ENCODE data around the gene SMIM24.
A peak's percentile ranks its signal among the peaks of the same experiment; 100 is the strongest.

SMIM24 gene

DNA sequence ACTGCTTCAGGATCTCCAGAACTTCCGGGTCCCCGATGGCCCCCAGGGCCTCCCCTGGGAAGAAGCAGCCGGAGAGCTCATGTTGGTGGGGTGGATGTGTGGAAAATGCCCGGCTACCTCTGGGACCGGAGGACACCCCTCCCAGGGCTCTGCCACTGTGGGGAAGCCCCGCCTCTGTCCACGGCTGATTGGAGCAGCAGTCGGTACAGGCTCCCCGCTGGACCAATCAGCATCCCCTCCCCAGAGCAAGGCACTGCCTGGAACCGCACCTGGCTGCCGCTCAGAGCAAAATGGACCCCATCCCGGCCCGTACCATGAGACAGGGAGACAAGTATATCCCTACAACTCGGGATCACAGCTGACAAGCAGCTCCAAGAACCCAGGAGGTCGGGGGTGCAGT, 13.7 kb upstream of the SMIM24 start:
- Histone ChIP-seq H3K9me3 (ENCODE audit: control insufficient read depth, insufficient read depth, low read depth, low read length) (no peaks in the 10 kb centered on the region), H3K27ac (ENCODE audit: low read depth, low read length) (no peak overlapping the region), H3K4me3 (ENCODE audit: low read depth, low read length) (no peak overlapping the region), H3K4me1 (ENCODE audit: control insufficient read depth, insufficient read depth, low read length) (peaks cover 4% of the 10 kb centered on the region; the same call in 1 of the 2 replicates), H3K9ac (ENCODE audit: low read length) (no peak overlapping the region), H3K36me3 (ENCODE audit: control insufficient read depth, insufficient read depth, low read length) (peaks cover 44% of the 10 kb centered on the region), H3K27me3 (ENCODE audit: control insufficient read depth, insufficient read depth, low read length) (no peaks in the 10 kb centered on the region)

DNA sequence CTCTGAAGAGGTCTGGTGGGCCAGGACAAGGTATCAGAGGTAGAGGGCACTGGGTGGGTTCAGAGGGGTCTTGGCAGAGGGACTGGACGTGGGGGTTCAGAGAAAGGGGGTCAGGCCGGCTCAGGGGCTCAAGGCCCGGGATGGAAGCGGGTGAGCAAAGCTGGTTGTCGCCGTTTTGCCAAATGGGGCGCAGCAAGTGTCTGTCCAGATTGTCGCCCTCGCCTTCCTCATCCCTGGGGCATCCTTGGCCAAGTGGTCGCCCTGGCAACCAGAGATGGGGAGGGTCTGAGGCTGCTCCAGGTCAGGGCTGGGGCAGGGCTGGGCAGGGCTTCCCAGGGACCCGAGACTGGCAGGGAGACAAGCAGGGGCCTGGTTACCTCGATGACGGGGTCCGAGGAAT, 13.3 kb upstream of the SMIM24 start:
- Histone ChIP-seq H3K36me3 (ENCODE audit: control insufficient read depth, insufficient read depth, low read length) (peaks cover 44% of the 10 kb centered on the region), H3K27ac (ENCODE audit: low read depth, low read length) (no peak overlapping the region), H3K4me1 (ENCODE audit: control insufficient read depth, insufficient read depth, low read length) (peaks cover 4% of the 10 kb centered on the region; the same call in 1 of the 2 replicates), H3K9ac (ENCODE audit: low read length) (no peak overlapping the region), H3K4me3 (ENCODE audit: low read depth, low read length) (no peak overlapping the region), H3K9me3 (ENCODE audit: control insufficient read depth, insufficient read depth, low read depth, low read length) (no peaks in the 10 kb centered on the region), H3K27me3 (ENCODE audit: control insufficient read depth, insufficient read depth, low read length) (no peaks in the 10 kb centered on the region)

DNA sequence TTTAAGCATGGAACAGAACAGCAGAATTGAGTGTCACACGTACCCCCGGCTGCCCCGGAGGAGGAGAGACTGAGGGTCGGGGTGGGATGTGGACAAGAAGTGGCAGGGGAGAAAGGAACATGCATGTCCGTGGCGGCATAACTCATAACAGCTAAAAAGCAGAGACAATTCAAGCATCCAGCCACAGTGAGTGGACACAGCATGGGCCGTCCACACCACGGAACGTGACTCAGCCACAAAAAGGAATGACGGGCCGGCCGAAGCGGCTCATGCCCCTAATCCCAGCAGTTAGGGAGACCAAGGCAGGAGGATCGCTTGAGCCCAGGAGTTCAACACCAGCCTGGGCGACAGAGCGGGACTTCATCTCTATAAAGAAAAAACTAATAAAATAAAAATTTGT, 12.6 kb upstream of the SMIM24 start:
- no peak overlapping the region for H3K27ac ChIP-seq (ENCODE audit: low read depth, low read length)
- no peaks in the 10 kb centered on the region for H3K27me3 ChIP-seq (ENCODE audit: control insufficient read depth, insufficient read depth, low read length)
- H3K9ac ChIP-seq (ENCODE audit: low read length), result no peak overlapping the region
- no peaks in the 10 kb centered on the region for H3K9me3 ChIP-seq (ENCODE audit: control insufficient read depth, insufficient read depth, low read depth, low read length)
- no peak overlapping the region for H3K4me3 ChIP-seq (ENCODE audit: low read depth, low read length)
- H3K4me1 ChIP-seq (ENCODE audit: control insufficient read depth, insufficient read depth, low read length), result peaks cover 4% of the 10 kb centered on the region; the same call in 1 of the 2 replicates
- peaks cover 44% of the 10 kb centered on the region for H3K36me3 ChIP-seq (ENCODE audit: control insufficient read depth, insufficient read depth, low read length)

DNA sequence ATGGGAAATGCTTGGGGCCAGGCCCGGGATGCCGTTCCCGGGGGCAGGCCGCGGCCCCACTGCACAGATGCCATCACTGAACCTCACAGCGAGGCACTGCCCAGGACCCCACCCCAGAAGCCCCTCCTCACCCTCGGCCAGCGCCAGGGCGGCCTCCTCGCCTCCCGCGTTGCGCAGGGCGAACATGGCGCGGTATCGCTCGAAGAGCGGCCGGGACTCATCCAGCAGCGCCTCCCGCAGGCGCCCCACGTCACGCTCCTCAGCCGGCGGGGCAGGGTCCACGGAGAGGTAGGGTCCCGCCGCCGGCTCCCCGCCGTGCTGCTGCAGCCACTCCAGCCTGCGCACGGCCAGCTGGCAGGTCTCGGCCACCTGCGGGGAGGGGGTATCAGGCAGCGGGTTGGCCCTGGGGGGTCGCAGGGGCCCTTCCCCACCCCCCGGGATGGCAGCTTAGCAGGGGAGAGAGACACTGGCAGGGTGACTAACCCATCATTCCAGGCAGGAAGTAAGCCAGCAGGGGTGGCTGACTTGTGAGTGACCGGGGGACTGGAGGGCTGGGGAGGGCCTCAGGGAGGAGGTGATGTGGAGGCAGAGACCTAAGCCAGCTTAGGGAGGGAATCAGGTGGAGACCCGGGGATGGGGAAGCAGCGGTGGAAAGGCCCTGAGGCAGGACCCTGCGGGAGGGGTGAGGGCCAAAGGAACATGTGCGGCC, 12.0 kb upstream of the SMIM24 start:
- Histone ChIP-seq H3K4me1 (ENCODE audit: control insufficient read depth, insufficient read depth, low read length) (peaks cover 4% of the 10 kb centered on the region; the same call in 1 of the 2 replicates), H3K4me3 (ENCODE audit: low read depth, low read length) (no peak overlapping the region), H3K9me3 (ENCODE audit: control insufficient read depth, insufficient read depth, low read depth, low read length) (no peaks in the 10 kb centered on the region), H3K9ac (ENCODE audit: low read length) (no peak overlapping the region), H3K27ac (ENCODE audit: low read depth, low read length) (no peak overlapping the region), H3K36me3 (ENCODE audit: control insufficient read depth, insufficient read depth, low read length) (peaks cover 41% of the 10 kb centered on the region), H3K27me3 (ENCODE audit: control insufficient read depth, insufficient read depth, low read length) (no peaks in the 10 kb centered on the region)

DNA sequence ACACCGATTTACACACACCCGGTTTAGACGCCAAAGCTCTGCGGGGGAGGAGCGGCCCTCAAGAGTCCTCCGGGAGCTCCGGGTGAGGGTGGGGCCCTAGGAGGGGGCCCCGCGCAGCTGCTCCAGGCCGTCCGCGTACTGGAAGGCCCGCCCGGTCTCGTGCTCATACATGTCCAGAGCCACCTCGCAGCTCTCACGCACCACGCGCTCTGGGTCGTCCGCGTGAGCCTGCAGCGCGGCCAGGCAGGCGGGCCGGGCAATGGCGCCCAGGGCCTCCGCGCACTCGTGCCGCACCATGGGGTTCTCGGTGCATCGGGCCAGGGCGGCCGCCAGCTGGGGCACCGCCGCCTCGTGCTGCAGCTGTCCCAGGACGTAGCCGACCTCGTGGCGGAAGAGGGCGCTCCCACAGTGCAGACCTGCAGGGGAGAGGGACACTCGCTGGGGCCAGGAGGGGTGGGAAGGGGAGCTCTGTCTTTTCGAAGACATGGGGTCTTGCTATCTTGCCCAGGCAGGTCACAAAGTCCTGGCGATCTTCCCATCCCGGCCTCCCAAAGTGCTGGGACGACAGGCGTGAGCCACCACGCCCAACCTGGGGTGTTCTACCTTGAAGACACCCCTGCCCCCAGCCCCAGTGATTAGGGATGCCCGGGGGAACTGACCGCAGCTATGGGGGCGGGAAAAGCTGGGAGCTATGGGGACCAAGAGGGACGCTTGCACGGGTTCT, 11.2 kb upstream of the SMIM24 start:
- Histone ChIP-seq H3K4me1 (ENCODE audit: control insufficient read depth, insufficient read depth, low read length) (peaks cover 4% of the 10 kb centered on the region; the same call in 1 of the 2 replicates), H3K9me3 (ENCODE audit: control insufficient read depth, insufficient read depth, low read depth, low read length) (no peaks in the 10 kb centered on the region), H3K36me3 (ENCODE audit: control insufficient read depth, insufficient read depth, low read length) (peaks cover 38% of the 10 kb centered on the region), H3K9ac (ENCODE audit: low read length) (no peak overlapping the region), H3K27ac (ENCODE audit: low read depth, low read length) (no peak overlapping the region), H3K27me3 (ENCODE audit: control insufficient read depth, insufficient read depth, low read length) (no peaks in the 10 kb centered on the region), H3K4me3 (ENCODE audit: low read depth, low read length) (no peak overlapping the region)

DNA sequence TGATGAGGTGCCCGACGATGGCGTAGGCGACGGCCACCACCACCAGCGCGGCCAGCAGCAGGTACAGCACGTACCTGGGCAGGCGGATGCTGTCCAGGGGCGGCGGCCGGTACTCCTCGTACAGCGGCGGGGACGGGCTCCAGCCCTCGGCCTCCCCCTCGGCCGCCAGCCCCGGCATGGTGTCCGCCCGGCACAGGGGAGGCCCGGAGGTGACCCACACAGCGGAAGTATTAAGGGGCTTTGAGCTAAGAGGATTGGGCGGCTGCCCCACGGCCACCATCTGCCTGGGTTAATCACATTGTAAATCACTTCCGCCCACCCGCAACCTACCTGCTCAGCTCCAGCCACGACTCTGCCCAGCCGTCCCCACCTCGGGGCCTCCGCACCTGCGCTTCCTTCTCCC, 2.9 kb upstream of the SMIM24 start, which contains the start of gene SMIM44:
Gene SMIM44, minus strand, starts transcription at position 216 of the 403 bp plus-strand sequence. Its CDS starts 38 bp downstream, at position 178.
- Histone ChIP-seq H3K9ac (ENCODE audit: low read length) (no peak within 1 kb of the TSS), H3K4me3 (ENCODE audit: low read depth, low read length) (no peak within 1 kb of the TSS), H3K4me1 (ENCODE audit: control insufficient read depth, insufficient read depth, low read length) (peaks cover 19% of the 10 kb centered on the region), H3K27ac (ENCODE audit: low read depth, low read length) (no peak within 1 kb of the TSS), H3K9me3 (ENCODE audit: control insufficient read depth, insufficient read depth, low read depth, low read length) (no peaks in the 10 kb centered on the region), H3K36me3 (ENCODE audit: control insufficient read depth, insufficient read depth, low read length) (no peaks in the 10 kb centered on the region), H3K27me3 (ENCODE audit: control insufficient read depth, insufficient read depth, low read length) (peaks cover 3% of the 10 kb centered on the region; the same call in 1 of the 2 replicates)

DNA sequence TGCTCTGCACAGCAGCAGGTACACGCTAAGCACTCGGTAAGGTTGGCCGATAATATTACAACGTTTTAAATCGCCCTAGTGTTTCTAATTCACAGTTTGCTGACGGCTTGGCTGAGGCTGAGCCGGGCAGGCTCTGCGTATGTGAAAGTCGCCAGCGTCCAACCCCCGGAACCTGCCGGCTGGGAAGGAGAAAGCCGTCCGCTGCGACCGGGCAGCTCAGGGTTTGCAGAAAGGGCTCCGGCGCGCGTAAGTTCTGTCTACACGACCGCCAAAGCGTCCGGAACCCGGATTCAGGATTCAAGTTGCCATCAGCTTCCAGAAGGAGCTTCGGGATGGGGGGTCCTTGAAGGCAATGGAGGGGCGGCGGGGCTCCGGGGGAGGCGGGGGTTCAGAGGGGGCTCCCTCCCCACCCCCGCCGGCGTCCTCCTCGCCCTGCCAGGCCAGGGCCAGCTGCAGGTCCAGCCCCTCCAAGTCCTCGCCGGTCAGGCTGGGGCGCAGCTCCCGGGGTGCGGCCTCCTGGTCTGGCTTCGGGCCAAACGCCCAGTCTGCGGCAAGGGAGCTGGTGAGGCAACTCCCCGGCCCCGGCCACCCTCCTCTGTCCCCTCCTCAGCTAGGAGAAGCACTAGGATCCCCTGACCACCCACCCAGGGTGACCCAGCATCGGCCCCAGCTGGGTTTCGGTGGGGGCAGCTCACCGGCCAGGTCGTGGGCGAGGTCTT, 2.3 kb upstream of the SMIM24 start:
- Histone ChIP-seq H3K4me1 (ENCODE audit: control insufficient read depth, insufficient read depth, low read length) (peaks cover 19% of the 10 kb centered on the region), H3K9me3 (ENCODE audit: control insufficient read depth, insufficient read depth, low read depth, low read length) (no peaks in the 10 kb centered on the region), H3K27me3 (ENCODE audit: control insufficient read depth, insufficient read depth, low read length) (peaks cover 9% of the 10 kb centered on the region; the same call in 1 of the 2 replicates), H3K4me3 (ENCODE audit: low read depth, low read length) (no peak overlapping the region), H3K27ac (ENCODE audit: low read depth, low read length) (no peak overlapping the region), H3K36me3 (ENCODE audit: control insufficient read depth, insufficient read depth, low read length) (no peaks in the 10 kb centered on the region), H3K9ac (ENCODE audit: low read length) (no peak overlapping the region)

DNA sequence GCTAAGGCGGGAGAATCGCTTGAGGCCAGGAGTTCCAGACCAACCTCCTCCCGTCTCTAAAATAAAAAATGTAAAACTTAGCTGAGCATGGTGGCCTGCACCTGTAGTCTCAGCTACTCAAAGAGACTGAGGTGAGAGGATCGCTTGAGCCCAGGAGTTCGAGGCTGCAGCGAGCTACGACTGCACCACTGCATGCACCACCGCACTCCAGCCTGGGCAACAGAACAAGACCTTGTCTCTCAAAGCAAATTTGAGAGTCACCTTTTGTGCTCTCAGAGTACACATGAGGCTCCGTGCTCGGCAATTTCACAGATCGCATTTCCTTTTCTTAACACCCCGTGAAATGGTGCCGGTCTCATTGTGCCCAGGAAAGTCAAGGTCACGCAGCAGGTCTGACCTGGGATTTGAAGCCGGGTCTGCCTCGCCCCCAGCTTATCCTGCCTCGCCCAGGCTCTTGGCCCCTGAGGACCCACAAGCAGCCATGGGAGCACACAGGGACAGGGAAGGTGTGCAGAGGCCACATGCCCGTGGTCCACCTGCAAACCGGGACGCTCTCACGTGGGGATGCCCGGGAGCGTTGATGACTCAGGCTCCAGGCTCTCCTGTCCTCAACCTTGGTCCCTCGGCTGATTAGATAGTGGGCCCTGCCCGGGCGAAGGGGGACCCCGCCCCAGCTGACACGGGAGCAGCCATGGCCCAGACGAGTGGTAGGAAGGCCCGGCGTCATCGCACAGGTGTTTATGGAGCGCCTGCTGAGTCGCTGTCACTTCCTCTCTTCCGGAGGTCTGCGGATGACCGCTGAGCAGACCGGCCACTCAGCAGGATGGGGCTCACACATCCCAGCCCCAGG, 1.1 kb upstream of the SMIM24 start:
- Histone ChIP-seq H3K9me3 (ENCODE audit: control insufficient read depth, insufficient read depth, low read depth, low read length) (no peaks in the 10 kb centered on the region), H3K9ac (ENCODE audit: low read length) (no peak overlapping the region), H3K27me3 (ENCODE audit: control insufficient read depth, insufficient read depth, low read length) (peaks cover 13% of the 10 kb centered on the region; the same call in 1 of the 2 replicates), H3K4me1 (ENCODE audit: control insufficient read depth, insufficient read depth, low read length) (peaks cover 19% of the 10 kb centered on the region), H3K4me3 (ENCODE audit: low read depth, low read length) (no peak overlapping the region), H3K36me3 (ENCODE audit: control insufficient read depth, insufficient read depth, low read length) (no peaks in the 10 kb centered on the region), H3K27ac (ENCODE audit: low read depth, low read length) (no peak overlapping the region)

DNA sequence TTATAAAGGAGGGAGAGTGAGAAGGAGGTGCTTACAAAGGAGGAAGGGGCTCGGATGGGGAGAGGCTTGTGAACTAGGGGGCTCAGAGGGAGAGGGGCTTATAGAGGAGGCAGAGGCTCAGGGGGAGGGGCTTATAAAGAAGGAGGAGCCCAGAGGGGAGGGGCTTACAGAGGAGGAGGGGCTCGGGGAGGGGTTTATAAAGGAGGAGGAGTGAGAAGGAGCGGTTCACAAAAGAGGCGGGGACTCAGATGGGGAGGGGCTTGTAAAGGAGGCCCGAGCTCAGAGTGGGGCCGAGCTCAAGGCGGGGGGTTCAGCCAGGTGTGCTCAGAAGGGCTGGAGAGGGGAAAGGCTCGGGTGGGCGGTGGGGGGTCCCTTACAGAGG, 500 bp downstream of the SMIM24 start:
- H3K27me3 ChIP-seq (ENCODE audit: control insufficient read depth, insufficient read depth, low read length), result peaks cover 23% of the 10 kb centered on the region
- H3K4me3 ChIP-seq (ENCODE audit: low read depth, low read length), result peak overlapping the region; percentile 48
- no peak overlapping the region for H3K27ac ChIP-seq (ENCODE audit: low read depth, low read length)
- peaks cover 19% of the 10 kb centered on the region for H3K4me1 ChIP-seq (ENCODE audit: control insufficient read depth, insufficient read depth, low read length)
- H3K9ac ChIP-seq (ENCODE audit: low read length), result no peak overlapping the region
- H3K36me3 ChIP-seq (ENCODE audit: control insufficient read depth, insufficient read depth, low read length), result no peaks in the 10 kb centered on the region
- no peaks in the 10 kb centered on the region for H3K9me3 ChIP-seq (ENCODE audit: control insufficient read depth, insufficient read depth, low read depth, low read length)

DNA sequence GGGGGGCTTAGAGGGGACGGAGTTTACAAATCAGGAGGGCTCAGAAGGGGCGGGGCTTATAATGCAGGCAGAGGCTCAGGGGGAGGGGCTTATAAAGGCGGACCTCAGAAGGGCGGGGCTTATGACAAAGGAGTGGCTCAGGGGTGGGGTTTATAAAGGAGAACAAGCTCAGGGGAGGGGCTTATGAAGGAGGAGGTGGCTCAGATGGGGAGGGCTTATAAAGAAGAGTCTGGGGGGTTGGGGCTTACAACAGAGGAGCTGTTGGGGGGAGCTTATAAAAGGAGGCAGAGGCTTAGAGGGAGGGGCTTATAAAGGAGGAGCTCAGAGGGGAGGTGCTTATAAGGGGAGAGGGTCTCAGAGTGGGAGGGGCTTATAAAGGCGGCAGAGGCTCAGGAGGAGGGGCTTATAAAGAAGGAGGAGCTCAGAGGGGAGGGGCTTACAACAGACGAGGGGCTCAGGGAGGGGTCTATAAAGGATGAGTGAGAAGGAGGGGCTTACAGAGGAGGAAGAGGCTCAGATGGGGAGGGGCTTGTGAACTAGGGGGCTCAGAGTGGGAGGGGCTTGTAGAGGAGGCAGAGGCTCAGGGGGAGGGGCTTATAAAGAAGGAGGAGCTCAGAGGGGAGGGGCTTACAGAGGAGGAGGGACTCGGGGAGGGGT, 1.0 kb downstream of the SMIM24 start:
- Histone ChIP-seq H3K9ac (ENCODE audit: low read length) (no peak overlapping the region), H3K27ac (ENCODE audit: low read depth, low read length) (no peak overlapping the region), H3K4me1 (ENCODE audit: control insufficient read depth, insufficient read depth, low read length) (peaks cover 19% of the 10 kb centered on the region), H3K27me3 (ENCODE audit: control insufficient read depth, insufficient read depth, low read length) (peaks cover 25% of the 10 kb centered on the region), H3K4me3 (ENCODE audit: low read depth, low read length) (peak overlapping the region; percentile 56; the same call in 1 of the 2 replicates), H3K9me3 (ENCODE audit: control insufficient read depth, insufficient read depth, low read depth, low read length) (no peaks in the 10 kb centered on the region), H3K36me3 (ENCODE audit: control insufficient read depth, insufficient read depth, low read length) (no peaks in the 10 kb centered on the region)
